NCI-H1436 treated with DMSO at 0.1 percent for 48 hours (cell line): ENCODE data around the gene ANKRD31.
A peak's percentile ranks its signal among the peaks of the same experiment; 100 is the strongest.
"Not testable (repeated sequence)": the region's sequence is repeated elsewhere in the genome, so short reads cannot be mapped to it uniquely, and the experiment has no call there.

Experiments
- DNase-seq: peaks from one replicate; lab custom pipeline; 2025; lab: John Stamatoyannopoulos, UW

ANKRD31 gene, protein sequence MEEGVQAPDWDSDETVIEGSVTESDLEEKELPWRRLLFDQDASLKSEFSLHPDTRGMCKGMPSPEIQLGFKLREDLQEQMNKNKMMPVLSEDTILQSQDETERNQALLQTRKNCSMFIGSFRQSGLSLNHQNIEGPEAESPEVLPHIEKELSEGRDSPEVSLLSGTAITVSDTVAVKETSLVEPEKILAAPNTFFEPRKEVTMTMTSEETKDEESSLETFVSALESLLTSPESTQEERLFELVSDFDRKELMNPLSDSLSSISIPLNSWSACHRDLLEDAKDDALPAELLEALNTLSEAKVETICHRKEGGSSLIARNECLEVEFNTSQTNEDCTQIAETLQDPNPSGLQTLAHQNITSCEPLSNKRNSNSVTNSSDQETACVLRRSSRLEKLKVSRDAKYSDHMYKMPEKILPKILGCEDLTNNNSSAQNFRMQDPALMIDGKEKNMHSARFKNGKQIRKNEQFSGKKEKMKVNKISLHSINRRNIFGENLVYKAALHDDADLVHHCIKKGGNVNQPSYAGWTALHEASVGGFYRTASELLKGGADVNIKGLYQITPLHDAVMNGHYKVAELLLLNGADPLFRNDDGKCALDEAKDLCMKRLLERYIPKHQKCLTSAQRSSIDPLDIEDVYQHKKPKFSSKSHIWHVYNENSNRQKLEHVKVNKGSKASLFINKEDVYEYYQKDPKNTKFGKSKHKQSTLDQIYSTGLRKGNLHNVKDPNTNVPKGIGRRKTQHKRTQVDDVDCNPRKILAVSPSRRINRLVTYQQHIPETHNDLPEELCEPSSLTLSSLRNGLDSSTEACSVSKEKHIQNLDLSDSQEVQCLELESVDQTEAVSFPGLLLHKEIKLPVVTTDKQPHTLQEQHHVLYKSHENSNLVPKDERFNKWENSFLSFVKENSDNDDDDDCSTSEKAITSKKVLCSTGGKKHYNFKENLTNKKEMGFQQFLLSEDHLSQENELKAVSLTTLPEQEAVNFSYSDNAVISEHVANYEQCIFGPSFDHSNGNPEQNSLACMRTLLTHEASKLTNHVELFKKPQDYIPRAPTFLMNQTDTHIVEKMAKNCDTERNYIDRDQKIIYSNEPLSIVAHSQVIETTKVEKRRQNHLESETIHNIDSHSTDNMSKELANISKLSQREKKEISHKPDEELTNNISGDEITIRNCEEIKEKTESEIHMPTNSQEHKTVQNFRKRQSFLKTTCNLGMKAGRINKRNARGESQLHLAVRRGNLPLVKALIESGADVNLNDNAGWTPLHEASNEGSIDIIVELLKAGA (N-terminal part only)

DNA sequence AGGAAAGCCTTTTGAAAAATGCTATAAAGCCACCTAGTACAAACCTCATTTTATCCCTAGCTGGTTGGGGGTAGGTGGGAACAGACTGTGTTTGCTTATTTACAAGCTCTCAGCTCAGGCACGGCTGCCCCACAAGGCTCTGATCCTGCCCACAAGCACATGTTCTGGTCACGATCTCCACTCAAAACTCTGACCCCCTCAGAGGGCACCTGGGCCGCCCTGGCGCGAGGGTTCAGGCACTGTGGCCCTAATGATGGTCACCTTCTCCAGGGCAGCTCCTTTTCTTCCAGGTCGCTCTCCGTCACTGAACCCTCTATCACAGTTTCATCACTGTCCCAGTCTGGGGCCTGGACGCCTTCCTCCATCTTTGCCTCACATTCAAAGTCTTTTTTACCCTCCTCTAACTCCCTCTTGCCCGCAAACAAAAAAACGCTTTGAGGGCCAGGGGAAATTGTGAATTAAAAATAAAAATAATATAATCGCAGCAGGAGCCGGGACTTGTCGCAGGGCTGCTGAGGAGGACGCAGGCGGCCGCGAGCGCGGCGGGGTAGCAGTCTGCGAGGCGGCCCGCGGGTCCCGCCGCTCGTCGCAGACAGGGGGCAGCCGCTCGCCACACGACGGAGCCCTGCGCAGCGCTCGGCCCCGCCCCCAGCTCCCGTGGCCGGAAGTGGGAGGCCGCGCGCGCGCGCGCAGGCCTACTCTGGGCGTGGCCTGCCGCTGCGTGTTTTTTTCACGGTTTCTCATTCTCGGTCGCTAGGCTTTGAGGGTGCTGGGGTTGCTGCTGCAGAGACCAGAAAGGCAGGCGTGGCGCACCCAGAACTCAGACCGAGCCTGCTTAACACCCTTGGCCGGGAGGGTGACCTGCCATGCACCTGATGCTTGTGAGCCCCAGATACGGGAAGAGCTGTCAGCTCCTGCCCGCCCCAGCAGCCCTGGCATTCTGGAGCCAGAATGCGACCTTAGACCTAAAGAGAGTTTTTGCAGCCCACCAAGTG is at the start of gene ANKRD31:
ANKRD31 (minus strand) TSS at position 557 of the 995 bp plus-strand sequence; CDS start at position 365, 192 bp downstream.
- no peak for DNase-seq

DNA sequence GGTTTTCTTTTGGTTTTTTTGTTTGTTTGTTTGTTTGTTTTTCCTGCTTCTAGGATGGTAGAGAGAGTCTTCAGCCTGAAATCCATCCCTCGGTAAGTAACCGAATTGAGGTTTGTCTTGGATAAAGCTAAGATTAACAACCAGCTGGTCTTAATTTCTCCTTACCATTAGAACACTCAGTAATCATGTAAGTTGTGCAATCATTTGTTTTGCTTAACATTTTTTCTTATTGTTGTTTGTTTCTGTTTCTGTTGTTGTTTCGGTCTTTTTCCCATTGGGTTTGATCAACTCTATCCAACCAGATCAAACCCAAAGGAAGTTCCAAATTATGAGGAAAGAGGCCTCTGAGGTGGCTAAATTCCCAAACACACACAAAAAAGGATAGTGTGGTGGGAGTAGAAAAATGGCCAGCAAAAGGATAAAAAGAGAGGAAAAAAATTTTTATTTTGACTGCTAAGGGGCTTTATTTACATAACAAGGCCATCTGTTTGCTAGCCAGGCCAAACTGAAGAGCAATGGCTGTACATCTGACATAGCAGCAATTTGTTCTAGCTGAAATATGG is 49.6 kb upstream of the ANKRD31 start:
- DNase-seq: no peak

DNA sequence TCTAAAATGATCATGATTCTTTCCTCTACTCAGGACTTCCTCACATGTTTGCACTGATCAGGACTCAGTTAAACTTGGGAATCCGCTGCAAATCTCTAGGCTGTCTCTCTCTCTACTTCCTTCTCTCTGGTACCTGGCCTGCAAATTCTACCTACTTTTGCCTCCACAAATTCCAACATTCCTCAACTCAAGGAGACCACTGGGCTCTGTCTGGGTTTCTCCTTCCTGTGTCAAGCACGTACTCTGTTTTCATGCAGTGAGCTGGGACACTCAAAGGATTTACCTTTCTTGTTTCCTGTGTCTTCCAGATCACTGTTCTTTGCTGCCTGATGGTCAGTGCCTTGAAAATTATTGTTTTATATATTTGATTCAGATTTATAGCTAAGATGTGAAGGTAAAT is 45.9 kb upstream of the ANKRD31 start:
- no peak for DNase-seq

DNA sequence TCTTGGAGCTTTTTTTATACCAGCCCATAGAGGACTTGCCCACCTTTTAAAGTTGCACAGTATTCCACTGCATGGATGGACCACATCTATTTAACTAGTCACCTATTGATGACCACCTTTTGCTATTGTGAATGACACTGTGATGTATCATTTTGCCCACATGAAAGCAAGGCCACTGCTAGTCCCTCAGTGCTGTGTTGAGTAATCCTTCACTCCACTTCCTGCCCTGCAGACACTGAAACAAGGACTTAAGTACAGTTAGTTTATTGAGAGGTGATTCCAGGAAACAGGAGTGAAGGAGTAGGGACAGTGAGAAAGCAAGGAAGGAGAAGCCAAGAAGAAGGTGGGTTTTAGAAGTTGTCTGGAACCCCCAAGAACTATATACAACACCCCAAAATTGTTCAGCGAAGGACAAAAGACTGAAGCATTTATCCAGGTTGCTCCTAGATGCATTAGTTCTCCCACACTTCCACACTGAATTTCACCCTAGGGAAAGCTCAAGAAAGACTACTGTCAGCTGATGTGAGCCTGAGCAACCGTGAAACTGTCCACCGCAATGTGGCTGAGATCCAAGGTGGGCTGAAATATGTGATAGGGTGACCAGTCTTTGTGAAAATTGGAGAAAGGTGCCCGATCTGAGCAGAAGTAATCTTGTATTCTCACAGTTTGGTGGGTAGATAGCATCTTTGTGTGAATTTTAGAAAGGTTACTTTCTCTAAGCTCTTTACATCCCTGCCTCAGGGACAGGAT is 45.2 kb upstream of the ANKRD31 start:
- DNase-seq: no peak

DNA sequence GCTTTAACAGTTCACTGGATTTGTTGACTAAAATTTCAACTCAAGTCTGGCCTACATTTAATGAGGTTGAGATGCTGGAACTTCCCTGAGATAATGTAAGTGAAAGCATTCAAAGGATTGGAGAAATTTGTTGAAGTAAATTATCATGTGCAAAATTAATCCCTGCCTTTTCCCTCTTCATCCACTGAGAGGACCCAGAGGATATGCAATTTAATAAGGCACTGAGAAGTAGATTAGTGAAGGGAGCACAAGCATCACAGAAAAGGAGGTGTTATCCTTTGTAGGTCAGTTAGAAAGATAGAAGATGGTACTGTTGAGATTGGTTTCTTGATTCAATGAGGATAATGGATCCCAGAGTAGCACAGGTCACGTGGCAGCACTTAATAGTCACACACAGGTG is 42.6 kb upstream of the ANKRD31 start:
- DNase-seq: no peak

DNA sequence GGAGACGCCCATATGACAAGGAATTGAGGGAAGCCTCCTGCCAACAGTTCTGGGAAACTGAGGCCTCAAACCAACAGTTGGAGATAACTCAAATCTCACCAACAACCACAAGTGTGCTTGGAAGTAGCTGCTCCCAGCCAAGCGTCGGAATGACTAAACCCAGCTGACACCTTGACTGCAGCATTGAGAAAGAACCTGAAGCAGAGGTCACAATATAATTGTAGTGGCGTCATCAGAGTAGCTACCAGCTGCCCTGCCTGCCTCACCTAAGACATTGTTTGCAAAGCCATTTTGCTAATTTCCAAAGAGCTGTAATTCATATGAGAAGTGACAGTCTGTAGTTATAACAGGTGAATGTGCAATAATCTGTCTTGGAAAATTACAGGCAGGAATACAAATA is 40.8 kb upstream of the ANKRD31 start:
- DNase-seq: peak; percentile 88

DNA sequence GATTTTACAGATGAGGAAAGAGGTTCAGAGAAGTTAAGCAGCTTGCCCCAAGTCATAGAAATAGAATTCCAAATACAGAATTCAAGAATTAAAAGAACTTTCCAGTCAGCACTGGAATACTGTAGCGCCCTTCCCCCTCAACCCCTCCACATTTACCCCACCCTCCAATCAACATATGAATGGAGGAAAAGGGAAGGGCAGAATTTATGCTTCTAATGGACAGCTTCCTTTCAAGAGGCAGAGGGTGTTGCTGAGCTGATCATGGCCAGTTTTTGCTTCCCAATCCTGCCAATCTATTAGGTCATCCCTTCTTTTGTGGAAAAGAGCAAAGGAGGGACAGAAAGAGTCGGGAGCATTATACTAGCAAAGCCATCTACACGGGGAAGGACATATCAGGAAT is 39.1 kb upstream of the ANKRD31 start:
- no peak for DNase-seq

DNA sequence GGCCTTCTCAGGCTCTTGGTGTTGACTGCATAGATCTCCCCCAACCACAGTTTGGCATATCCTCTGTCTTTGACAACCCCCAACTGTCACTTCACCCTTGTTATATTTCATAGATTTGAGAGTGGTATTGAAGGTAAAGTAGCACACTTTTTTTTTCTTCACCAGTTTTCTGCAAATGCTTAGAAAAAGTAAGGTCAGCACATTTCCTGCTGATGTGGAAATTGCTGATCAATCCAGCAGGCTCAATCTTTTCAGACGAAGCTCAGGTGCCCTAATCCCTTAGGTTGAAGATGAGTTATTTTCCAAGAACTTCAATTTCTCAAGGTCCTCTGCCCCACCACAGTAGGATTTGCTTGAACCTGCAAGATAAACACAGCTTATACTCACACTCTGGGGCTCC is 38.5 kb upstream of the ANKRD31 start:
- no peak for DNase-seq

DNA sequence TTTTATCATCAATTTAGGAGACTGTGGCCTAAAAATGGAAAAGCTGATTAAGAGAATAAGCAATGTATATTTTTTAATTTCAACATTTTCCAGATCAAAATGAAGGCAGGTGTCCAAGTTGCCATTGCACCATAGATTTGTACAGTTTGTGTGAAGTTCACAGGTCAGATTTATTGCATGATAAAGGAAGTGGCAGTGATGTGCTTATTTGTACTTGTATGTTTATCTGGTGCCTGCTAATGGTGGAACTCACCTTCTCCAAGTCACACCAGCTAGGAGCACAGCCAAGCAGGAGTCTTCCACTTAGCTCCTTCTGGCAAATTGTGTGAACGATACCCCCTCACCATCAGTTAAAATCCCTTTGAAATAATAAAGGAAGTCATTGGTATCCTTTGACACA is 37.8 kb upstream of the ANKRD31 start:
- DNase-seq: no peak

DNA sequence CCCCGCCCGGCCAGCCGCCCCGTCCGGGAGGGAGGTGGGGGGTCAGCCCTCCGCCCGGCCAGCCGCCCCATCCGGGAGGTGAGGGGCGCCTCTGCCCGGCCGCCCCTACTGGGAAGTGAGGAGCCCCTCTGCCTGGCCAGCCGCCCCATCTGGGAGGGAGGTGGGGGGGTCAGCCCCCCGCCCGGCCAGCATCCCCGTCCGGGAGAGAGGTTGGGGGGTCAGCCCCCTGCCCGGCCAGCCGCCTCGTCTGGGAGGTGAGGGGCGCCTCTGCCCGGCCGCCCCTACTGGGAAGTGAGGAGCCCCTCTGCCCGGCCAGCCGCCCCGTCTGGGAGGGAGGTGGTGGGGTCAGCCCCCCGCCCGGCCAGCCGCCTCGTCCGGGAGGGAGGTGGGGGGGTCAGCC is 33.9 kb upstream of the ANKRD31 start:
- not testable (repeated sequence) for DNase-seq

DNA sequence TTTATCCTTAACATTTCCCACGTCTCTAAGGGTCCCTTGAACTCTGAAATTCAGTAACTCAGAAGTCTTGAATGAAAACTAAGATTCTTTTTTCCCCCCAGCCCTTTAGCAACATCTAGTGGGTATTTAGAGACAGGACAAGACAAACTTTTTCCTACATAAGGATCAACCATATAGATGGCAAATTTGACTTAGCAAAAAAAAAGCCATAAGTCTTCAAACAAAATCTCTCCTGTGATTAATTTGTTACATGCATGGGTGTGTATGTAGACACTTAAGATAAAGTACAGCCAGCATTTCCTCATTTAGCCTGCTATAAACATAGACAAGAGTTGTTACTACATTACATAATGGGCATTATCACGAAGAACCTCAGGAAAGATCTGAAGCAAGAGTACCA is 29.1 kb upstream of the ANKRD31 start:
- DNase-seq: no peak

DNA sequence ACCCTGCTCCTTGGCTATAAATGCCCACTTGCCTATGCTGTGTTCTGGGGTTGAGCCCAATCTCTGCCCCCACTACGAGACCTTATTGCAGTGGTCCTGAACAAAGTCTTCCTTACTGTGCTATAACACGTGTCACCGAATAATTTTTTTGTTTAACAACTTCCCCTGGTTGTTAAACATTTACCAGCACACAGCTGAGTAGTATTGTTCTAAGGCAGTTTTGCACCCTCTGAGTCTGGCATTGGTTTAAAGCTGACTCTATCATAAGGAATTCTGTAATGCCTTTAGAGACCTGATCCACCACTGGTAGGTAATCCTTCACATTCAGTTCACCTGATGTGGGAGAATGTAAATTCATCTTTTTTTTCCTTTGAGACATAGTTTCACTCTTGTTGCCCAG is 25.6 kb upstream of the ANKRD31 start:
- DNase-seq: no peak

DNA sequence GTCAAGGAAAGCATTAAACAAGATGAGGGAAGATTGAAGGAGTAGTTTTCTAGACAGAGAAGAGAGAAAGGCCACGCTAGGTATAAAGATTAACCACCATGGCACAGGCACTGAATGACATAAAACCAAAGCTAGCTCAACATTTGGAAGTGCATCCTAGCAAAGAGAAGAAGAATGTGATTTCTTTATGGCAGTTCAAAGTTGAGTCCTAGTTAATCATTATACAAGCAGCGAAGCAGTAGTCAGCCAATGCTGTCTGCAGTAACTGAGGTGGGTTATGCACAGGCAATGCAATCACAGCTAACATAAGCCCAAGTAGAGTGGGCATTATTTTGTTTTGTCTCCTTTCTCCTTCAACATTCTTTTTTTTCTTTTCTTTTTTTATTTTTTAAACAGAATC is 24.0 kb upstream of the ANKRD31 start:
- no peak for DNase-seq

DNA sequence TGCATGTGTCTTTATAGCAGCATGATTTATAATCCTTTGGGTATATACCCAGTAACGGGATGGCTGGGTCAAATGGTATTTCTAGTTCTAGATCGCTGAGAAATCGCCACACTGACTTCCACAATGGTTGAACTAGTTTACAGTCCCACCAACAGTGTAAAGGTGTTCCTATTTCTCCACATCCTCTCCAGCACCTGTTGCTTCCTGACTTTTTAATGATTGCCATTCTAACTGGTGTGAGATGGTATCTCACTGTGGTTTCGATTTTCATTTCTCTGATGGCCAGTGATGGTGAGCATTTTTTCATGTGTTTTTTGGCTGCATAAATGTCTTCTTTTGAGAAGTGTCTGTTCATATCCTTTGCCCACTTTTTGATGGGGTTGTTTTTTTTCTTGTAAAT is 13.8 kb upstream of the ANKRD31 start:
- DNase-seq: not testable (repeated sequence)

DNA sequence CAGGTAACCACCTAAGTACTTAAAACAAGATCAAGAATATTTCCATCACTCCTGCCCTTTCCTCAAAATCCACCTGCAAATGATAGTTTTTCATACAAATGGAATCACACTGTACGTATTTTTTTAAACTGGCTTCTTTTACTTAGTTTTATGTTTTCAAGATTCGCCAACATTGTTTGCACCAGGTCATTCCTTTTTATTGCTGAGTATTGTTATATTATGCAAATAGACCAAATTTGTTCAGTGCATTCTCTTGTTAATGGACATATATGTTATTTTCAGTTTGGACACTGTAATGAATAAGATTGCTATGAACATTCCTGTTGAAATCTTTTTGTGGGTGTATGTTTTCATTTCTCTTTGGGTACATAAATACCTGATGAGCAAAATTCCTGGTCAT is 8.3 kb upstream of the ANKRD31 start:
- no peak for DNase-seq

DNA sequence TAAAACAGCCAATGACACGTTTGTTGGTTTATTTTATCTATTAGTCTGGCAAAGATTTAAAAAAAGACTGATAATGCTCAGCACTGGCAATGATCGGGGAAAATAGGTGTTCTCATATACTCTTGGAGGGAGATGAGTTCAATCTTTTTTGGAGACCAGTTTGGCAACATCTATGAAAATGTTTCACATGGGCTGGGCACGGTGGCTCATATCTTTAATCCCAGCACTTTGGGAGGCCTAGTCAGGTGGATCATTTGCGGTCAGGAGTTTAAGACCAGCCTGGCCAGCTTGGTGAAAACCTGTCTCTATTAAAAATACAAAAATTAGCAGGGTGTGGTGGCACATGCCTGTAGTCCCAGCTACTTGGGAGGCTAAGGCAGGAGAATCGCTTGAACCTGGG is 6.8 kb upstream of the ANKRD31 start:
- DNase-seq: no peak

DNA sequence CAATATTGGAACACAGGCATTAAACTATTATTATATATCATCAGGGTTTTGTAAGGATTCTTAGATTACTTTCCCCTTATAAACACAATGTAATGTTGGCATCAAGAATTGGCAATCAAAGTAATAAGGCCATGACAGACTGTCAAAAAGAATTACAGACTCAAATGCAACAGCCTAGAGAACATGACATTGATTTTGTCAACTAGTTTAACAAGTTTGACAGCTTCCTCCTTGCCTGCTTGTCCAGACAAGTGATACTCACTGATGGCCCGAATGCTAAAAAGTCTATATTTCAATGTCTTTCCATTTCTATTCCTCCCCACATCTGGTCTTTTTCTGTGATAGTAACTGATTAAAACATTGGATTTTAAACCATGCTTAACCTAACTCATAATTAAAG is 6.4 kb upstream of the ANKRD31 start:
- no peak for DNase-seq

DNA sequence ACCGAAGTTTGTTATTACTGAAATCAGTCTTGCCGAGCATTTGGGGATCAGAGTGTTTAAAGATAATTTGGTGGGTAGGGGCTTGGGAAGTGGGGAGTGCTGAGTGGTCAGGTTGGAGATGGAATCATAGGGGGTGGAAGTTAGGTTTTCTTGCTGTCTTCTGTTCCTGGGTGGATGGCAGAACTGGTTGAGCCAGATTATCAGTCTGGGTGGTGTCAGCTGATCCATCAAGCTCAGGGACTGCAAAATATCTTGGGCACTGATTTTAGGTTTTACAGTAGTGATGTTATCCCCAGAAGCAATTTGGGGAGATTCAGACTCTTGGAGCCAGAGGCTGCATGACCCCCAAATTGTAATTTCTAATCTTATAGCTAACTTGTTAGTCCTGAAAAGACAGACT is 5.4 kb upstream of the ANKRD31 start:
- no peak for DNase-seq

DNA sequence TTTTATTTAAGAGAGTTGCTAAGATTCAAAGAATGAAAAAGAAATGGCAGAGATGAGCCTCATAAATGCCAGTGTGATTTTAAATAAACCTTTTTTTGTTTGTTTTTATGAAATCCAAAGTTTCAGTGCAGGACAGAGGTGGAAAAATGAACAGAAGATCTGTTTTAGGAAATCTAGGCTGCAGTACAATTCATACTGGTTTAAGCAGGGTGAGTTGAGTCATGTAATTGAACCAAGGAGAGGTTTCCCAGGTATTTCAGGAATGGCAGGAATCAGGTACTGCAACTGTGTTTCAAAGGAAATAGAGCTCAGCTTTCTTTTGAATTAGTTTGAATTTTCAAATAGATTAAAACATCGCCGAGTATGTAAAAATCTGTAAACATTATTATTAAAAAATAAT is 3.0 kb upstream of the ANKRD31 start:
- no peak for DNase-seq

DNA sequence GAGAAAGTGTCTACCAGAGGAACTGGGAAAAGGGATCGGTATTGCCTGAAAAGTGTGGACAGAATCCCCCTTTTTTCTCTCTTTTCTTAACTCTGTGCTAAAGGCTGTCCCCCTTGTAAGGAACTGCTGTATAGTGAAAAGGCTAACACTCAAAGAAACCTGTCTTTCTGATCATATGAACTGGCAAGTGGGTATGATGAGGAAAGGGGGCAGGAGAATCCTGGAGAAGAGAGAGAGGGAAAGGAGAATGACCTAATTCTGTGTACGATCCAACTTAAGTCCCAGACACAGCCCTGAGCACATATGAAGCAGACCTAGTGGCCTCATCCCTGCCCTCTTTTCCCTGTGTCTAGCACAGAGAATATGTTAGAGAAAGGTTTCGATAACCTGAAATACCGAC is 967 bp downstream of the ANKRD31 start:
- DNase-seq: no peak
